HUES64 (cell line): ENCODE results near the gene PLA2G2F.
"Not testable (repeated sequence)": the region's sequence is repeated elsewhere in the genome, so short reads cannot be mapped to it uniquely, and the experiment has no call there.

Experiments used
- H3K27ac ChIP-seq: 2 replicates; pipeline ENCODE4 v1.7.0; 2013; ENCODE audit warnings: low read depth, low read length, inconsistent platforms
- H3K27me3 ChIP-seq: 2 replicates; pipeline ENCODE4 v1.6.1; 2013; ENCODE audit warnings: mild to moderate bottlenecking, low read length; ENCODE audit not compliant: insufficient read depth
- H3K36me3 ChIP-seq: 2 replicates; pipeline ENCODE4 v1.6.1; 2013; ENCODE audit warnings: mild to moderate bottlenecking, low read length; ENCODE audit not compliant: insufficient read depth
- H3K4me1 ChIP-seq: 2 replicates; pipeline ENCODE4 v1.6.1; 2013; ENCODE audit warnings: mild to moderate bottlenecking, low read length, moderate library complexity; ENCODE audit not compliant: insufficient read depth
- H3K4me3 ChIP-seq: 2 replicates; pipeline ENCODE4 v1.5.1; 2013; ENCODE audit warnings: mild to moderate bottlenecking, low read length, moderate library complexity
- H3K9ac ChIP-seq: 2 replicates; pipeline ENCODE4 v1.6.1; 2013; ENCODE audit warnings: mild to moderate bottlenecking, low read depth, low read length
- H3K9me3 ChIP-seq: 2 replicates; pipeline ENCODE4 v1.6.1; 2013; ENCODE audit warnings: low read depth, low read length; ENCODE audit not compliant: insufficient read depth
- WGBS: fragments of 150-250, 120-280 bp; methylation state at CpG from one replicate; pipeline ENCODE4 v1.1.7; 2013; ENCODE audit warnings: missing lambda C conversion rate; 5-methylcytosine and 5-hydroxymethylcytosine counted together

The PLA2G2F gene

GRCh38 chr1:20115916-20116315 is 23.2 kb upstream of the PLA2G2F start:
- WGBS, result 90% methylated on average over 7 of the region's 7 CpGs
- H3K4me1 ChIP-seq, result peaks cover 7% of the 10 kb centered on the region

GRCh38 chr1:20117236-20117635 is 21.9 kb upstream of the PLA2G2F start:
- H3K9me3 ChIP-seq, result no peaks in the 10 kb centered on the region
- no peaks in the 10 kb centered on the region for H3K27me3 ChIP-seq
- no peak overlapping the region for H3K27ac ChIP-seq

More at GRCh38 chr1:20115916-20116315, 23.2 kb upstream of the PLA2G2F start:
- H3K27me3 ChIP-seq, result no peaks in the 10 kb centered on the region
- H3K36me3 ChIP-seq, result no peaks in the 10 kb centered on the region
- H3K4me3 ChIP-seq, result no peak overlapping the region
- no peak overlapping the region for H3K27ac ChIP-seq
- H3K9me3 ChIP-seq, result no peaks in the 10 kb centered on the region
- H3K9ac ChIP-seq, result no peak overlapping the region

GRCh38 chr1:20119347-20119746 is 19.8 kb upstream of the PLA2G2F start, which contains the start of gene PLA2G2D:
PLA2G2D (minus strand) TSS chr1:20119536; CDS start chr1:20119498, 38 bp downstream.
- Histone ChIP-seq H3K36me3 (no peaks in the 10 kb centered on the region), H3K9ac (no peak within 1 kb of the TSS), H3K9me3 (no peaks in the 10 kb centered on the region), H3K4me3 (no peak within 1 kb of the TSS), H3K4me1 (peaks cover 3% of the 10 kb centered on the region), H3K27ac (no peak within 1 kb of the TSS), H3K27me3 (no peaks in the 10 kb centered on the region)
- WGBS, result 100% methylated on average over 2 of the region's 2 CpGs

More at GRCh38 chr1:20117236-20117635, 21.9 kb upstream of the PLA2G2F start:
- H3K36me3 ChIP-seq, result no peaks in the 10 kb centered on the region
- H3K4me3 ChIP-seq, result no peak overlapping the region
- H3K4me1 ChIP-seq, result peaks cover 7% of the 10 kb centered on the region
- no peak overlapping the region for H3K9ac ChIP-seq

- WGBS, result 94% methylated on average over 4 of the region's 4 CpGs
- Histone ChIP-seq H3K4me1 (no peaks in the 10 kb centered on the region), H3K27me3 (no peaks in the 10 kb centered on the region), H3K27ac (no peak overlapping the region), H3K9ac (no peak overlapping the region), H3K9me3 (no peaks in the 10 kb centered on the region), H3K36me3 (no peaks in the 10 kb centered on the region), H3K4me3 (no peak overlapping the region)
Observed at GRCh38 chr1:20120796-20121195, 18.3 kb upstream of the PLA2G2F start.

- Histone ChIP-seq H3K9ac (no peak overlapping the region), H3K4me3 (no peak overlapping the region), H3K27me3 (no peaks in the 10 kb centered on the region), H3K9me3 (no peaks in the 10 kb centered on the region), H3K4me1 (no peaks in the 10 kb centered on the region), H3K36me3 (no peaks in the 10 kb centered on the region), H3K27ac (no peak overlapping the region)
- whole genome bisulfite sequencing, result 88% methylated on average over 8 of the region's 10 CpGs
Observed at GRCh38 chr1:20123722-20124455, 15.2 kb upstream of the PLA2G2F start.

GRCh38 chr1:20124456-20125057 is 14.6 kb upstream of the PLA2G2F start:
- Histone ChIP-seq H3K9me3 (peaks cover 2% of the 10 kb centered on the region; the same call in 1 of the 2 replicates), H3K9ac (no peak overlapping the region), H3K4me1 (no peaks in the 10 kb centered on the region), H3K27ac (no peak overlapping the region), H3K27me3 (no peaks in the 10 kb centered on the region), H3K36me3 (no peaks in the 10 kb centered on the region), H3K4me3 (no peak overlapping the region)
- WGBS, result 97% methylated on average over 6 of the region's 7 CpGs

GRCh38 chr1:20125100-20125499 is 14.0 kb upstream of the PLA2G2F start:
- H3K9me3 ChIP-seq, result peaks cover 7% of the 10 kb centered on the region; the same call in 1 of the 2 replicates
- H3K9ac ChIP-seq, result no peak overlapping the region
- H3K27ac ChIP-seq, result no peak overlapping the region
- H3K4me3 ChIP-seq, result no peak overlapping the region
- WGBS, result 88% methylated on average over 10 of the region's 10 CpGs
- no peaks in the 10 kb centered on the region for H3K36me3 ChIP-seq
- H3K4me1 ChIP-seq, result no peaks in the 10 kb centered on the region
- no peaks in the 10 kb centered on the region for H3K27me3 ChIP-seq

GRCh38 chr1:20126041-20126805 is 12.9 kb upstream of the PLA2G2F start:
- H3K9ac ChIP-seq, result no peak overlapping the region
- no peaks in the 10 kb centered on the region for H3K36me3 ChIP-seq
- no peaks in the 10 kb centered on the region for H3K4me1 ChIP-seq
- H3K27ac ChIP-seq, result no peak overlapping the region
- WGBS, result 87% methylated on average over 9 of the region's 9 CpGs
- H3K9me3 ChIP-seq, result peaks cover 7% of the 10 kb centered on the region; the same call in 1 of the 2 replicates
- H3K27me3 ChIP-seq, result no peaks in the 10 kb centered on the region
- no peak overlapping the region for H3K4me3 ChIP-seq

GRCh38 chr1:20126806-20127440 is 12.2 kb upstream of the PLA2G2F start:
- Histone ChIP-seq H3K4me1 (no peaks in the 10 kb centered on the region), H3K9ac (no peak overlapping the region), H3K9me3 (peaks cover 7% of the 10 kb centered on the region; the same call in 1 of the 2 replicates), H3K27ac (no peak overlapping the region), H3K27me3 (no peaks in the 10 kb centered on the region), H3K4me3 (no peak overlapping the region), H3K36me3 (no peaks in the 10 kb centered on the region)
- WGBS, result 93% methylated on average over 10 of the region's 10 CpGs

- H3K27me3 ChIP-seq, H3K27ac ChIP-seq, H3K9me3 ChIP-seq, H3K36me3 ChIP-seq, H3K9ac ChIP-seq, H3K4me3 ChIP-seq, H3K4me1 ChIP-seq: not testable (repeated sequence)
- WGBS, result 89% methylated on average over 3 of the region's 3 CpGs
Observed at GRCh38 chr1:20130518-20130917, 8.6 kb upstream of the PLA2G2F start.

GRCh38 chr1:20134995-20135394 is 4.1 kb upstream of the PLA2G2F start:
- Histone ChIP-seq H3K4me3 (no peak overlapping the region), H3K9me3 (0 out of 2 replicates have a peak, but pooled peaks cover 1% of the 10 kb centered on the region), H3K27me3 (no peaks in the 10 kb centered on the region), H3K4me1 (no peaks in the 10 kb centered on the region), H3K9ac (no peak overlapping the region), H3K27ac (no peak overlapping the region), H3K36me3 (no peaks in the 10 kb centered on the region)
- WGBS, result 86% methylated on average over 2 of the region's 3 CpGs
